ENCODE measurements around the gene PPARGC1A.

- TF ChIP-seq POLR2A (IDR thresholded peaks at IDR 0.05): no peak
- TF ChIP-seq CTCF (IDR thresholded peaks at IDR 0.05): no peak
Observed at GRCh38 chr4:23775694-23776093, 114.2 kb downstream of the PPARGC1A start.
